Activated CD4-positive, alpha-beta T cell treated with anti-CD3 and anti-CD28 coated beads for 36 hours (primary cell): ENCODE data around the gene AP1G1. TPM values are rescaled to one million over a fixed set of nuclear protein-coding genes. Genes with fewer than 3 reads are reported as not detected.

Experiments
- ATAC-seq: fragments of 200-7000 bp; cut with Tn5 transposase; one replicate; pipeline ENCODE4 v1.10.0; 2021; ENCODE audit warnings: mild to moderate bottlenecking, moderate library complexity
- CTCF ChIA-PET: fragments of 350-600 bp; sonication (Branson Sonifier 250); formaldehyde crosslinking; loops from one replicate; lab custom pipeline; 2021; ENCODE audit warnings: antibody characterized with exemption; lab: Charles Lee
- POLR2A ChIA-PET: fragments of 350-600 bp; sonication (Branson Sonifier 250); formaldehyde crosslinking; loops from one replicate; lab custom pipeline; 2021; ENCODE audit warnings: antibody characterized with exemption, inconsistent platforms; lab: Charles Lee
- DNase-seq: peaks from one replicate; pipeline ENCODE4 v3.0.0-alpha.2; 2020
- H3K27ac Mint-ChIP-seq: one replicate; pipeline ENCODE4 v1.8.0; 2021; ENCODE audit warnings: mixed read lengths
- H3K27me3 Mint-ChIP-seq: one replicate; pipeline ENCODE4 v1.8.0; 2021; ENCODE audit warnings: mixed read lengths
- H3K36me3 Mint-ChIP-seq: one replicate; pipeline ENCODE4 v1.8.0; 2021; ENCODE audit warnings: low read depth, mixed read lengths
- H3K4me1 Mint-ChIP-seq: one replicate; pipeline ENCODE4 v1.8.0; 2021; ENCODE audit warnings: mixed read lengths
- H3K4me3 Mint-ChIP-seq: one replicate; pipeline ENCODE4 v1.8.0; 2021; ENCODE audit warnings: mild to moderate bottlenecking, moderate library complexity, mixed read lengths
- H3K9me3 Mint-ChIP-seq: one replicate; pipeline ENCODE4 v1.8.0; 2021; ENCODE audit warnings: low read depth, mixed read lengths
- intact Hi-C, 2 experiments: fragments of 100-400 bp; cut with DNase I in 1 of 2; cut with micrococcal nuclease in 1 of 2; formaldehyde crosslinking; loops; one replicate each; pipeline versions ENCODE4 v1.14.2 to v1.15.1; 2022 to 2024; cut with DNase I, micrococcal nuclease
- total RNA-seq, 2 experiments: library from RNA; stranded (reverse); gene quantifications; one replicate each; pipeline ENCODE4 v1.2.3, GENCODE V29; 2021

Gene AP1G1
- total RNA-seq, 2 experiments from 2014 or later: 65.5 to 68.8 TPM

DNA sequence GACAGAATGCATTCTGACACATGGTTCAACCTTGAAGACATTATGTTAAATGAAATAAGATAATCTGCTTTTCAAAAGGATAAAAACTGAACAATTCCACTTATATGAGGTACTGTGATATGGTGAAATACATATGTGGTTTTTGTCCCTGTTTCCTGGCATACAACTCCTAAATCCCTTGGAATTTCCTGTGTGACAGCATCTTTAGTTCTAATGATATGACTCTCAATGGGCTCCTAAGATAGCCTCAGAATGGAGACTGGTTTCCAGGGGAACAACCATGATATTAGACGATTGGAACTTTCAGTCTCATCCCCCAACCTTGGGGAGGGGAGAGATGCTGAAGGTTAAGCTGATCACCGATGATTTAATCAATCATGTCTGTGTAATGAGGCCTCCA is 46.4 kb downstream of the AP1G1 start:
- intact Hi-C loops: no loop called here
- Mint-ChIP-seq H3K9me3 (no peaks in the 10 kb centered on the region), H3K36me3 (peaks cover 32% of the 10 kb centered on the region), H3K27me3 (no peaks in the 10 kb centered on the region), H3K4me1 (peaks cover 6% of the 10 kb centered on the region), H3K4me3 (no peak overlapping the region), H3K27ac (no peak overlapping the region)
- ChIA-PET CTCF (interaction anchor here (1.2 kb wide), 1 partner anchor 199 kb away, joined by 5 read pairs; no protein-coding TSS in a partner anchor), POLR2A (no interaction called here)
- ATAC-seq (no peak), DNase-seq (no peak)

- intact Hi-C loops: no loop called here
- H3K36me3 Mint-ChIP-seq: peaks cover 40% of the 10 kb centered on the region
These were observed 47.5 kb downstream of the AP1G1 start for GRCh38 chr16:71761097-71761496.

DNA sequence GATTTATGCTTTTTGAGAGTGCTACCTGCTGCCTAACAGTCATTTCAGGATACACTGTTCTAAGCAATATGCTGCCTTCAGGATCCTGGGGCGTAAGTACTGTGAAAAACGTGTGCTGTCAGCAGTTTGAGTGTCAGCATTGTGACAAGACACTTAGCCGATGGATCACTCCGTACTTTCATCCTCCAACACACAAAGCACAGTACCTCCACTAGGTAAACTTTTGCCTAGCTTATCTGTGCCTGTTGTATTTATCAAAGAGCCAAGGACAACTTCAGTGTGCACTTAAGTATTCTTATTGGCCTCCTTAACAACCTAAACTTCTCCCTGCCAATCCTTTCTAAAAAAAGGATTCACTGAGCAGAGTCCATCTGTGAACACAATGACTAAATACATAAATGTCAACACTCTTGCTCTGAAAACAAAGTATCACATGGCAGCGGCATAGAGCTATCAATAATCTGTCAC is 50.3 kb downstream of the AP1G1 start:
- CTCF ChIA-PET: interaction anchor here (0.6 kb wide), 1 partner anchor 162 kb away, joined by 3 read pairs; no protein-coding TSS in a partner anchor
- peaks cover 15% of the 10 kb centered on the region for H3K4me1 Mint-ChIP-seq
- H3K36me3 Mint-ChIP-seq: peaks cover 50% of the 10 kb centered on the region
- ATAC-seq (no peak), DNase-seq (no peak)
- H3K27me3 Mint-ChIP-seq: no peaks in the 10 kb centered on the region
- POLR2A ChIA-PET: no interaction called here
- no peak overlapping the region for H3K4me3 Mint-ChIP-seq
- H3K27ac Mint-ChIP-seq: no peak overlapping the region
- no peaks in the 10 kb centered on the region for H3K9me3 Mint-ChIP-seq
- intact Hi-C loops: no loop called here

More at GRCh38 chr16:71761097-71761496, 47.5 kb downstream of the AP1G1 start:
- no peaks in the 10 kb centered on the region for H3K9me3 Mint-ChIP-seq
- H3K4me1 Mint-ChIP-seq: peaks cover 1% of the 10 kb centered on the region
- H3K27me3 Mint-ChIP-seq: no peaks in the 10 kb centered on the region
- POLR2A ChIA-PET: no interaction called here
- no peak overlapping the region for H3K4me3 Mint-ChIP-seq
- CTCF ChIA-PET: interaction anchor here (0.7 kb wide), 1 partner anchor 18 kb away, joined by 4 read pairs; no protein-coding TSS in a partner anchor
- H3K27ac Mint-ChIP-seq: no peak overlapping the region
- DNase-seq (no peak), ATAC-seq (no peak)

DNA sequence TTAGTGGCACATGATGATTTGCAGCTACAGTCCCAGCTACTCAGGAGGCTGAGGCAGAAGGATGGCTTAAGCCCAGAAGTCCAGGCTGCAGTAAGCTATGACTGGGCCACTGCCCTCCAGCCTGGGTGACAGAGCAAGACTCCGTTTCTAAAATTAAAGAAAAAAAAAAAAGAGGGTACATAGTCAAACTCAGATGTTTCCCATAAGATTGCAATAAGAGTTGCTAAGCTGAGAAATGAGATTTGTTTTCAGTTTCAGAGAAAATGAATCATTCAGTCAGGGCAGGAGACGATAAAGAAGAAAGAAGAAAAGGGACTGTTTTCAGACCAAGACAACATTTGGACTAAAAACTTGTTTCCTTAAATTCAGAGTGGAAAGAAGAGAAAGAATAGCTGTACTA is 54.0 kb downstream of the AP1G1 start:
- no peak overlapping the region for H3K4me3 Mint-ChIP-seq
- ATAC-seq: peak; percentile 91
- no peaks in the 10 kb centered on the region for H3K27me3 Mint-ChIP-seq
- H3K27ac Mint-ChIP-seq: peak overlapping the region; percentile 83
- intact Hi-C loops: no loop called here
- CTCF ChIA-PET: interaction anchor here (0.6 to 1.9 kb wide), 7 partner anchors 9 to 143 kb away, joined by 3 to 5 read pairs (median 3); no protein-coding TSS in a partner anchor
- peaks cover 15% of the 10 kb centered on the region for H3K4me1 Mint-ChIP-seq
- DNase-seq: peak; percentile 24
- peaks cover 49% of the 10 kb centered on the region for H3K36me3 Mint-ChIP-seq
- POLR2A ChIA-PET: interaction anchor here (0.5 to 0.6 kb wide), 2 partner anchors 45 to 78 kb away, joined by 4 read pairs; no protein-coding TSS in a partner anchor
- no peaks in the 10 kb centered on the region for H3K9me3 Mint-ChIP-seq

DNA sequence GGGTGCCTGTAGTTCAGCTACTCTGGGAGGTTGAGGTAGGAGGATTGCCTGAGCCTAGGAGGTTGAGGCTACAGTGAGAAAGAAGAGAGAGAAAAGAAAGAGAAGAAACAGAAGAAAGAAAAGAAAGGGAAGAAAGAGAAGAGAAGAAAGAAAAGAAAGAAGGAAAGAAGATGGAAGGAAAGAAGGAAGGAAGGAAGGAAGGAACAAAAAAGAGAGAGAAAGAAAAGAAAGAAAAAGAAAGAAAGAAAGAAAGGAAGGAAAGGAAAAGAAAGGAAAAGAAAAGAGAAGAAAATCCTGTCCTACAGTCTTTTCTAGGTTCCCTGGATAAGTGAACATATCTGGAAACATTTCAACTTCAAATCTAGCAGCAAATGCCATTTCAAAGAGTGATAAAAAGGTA is 54.5 kb downstream of the AP1G1 start:
- Mint-ChIP-seq H3K27ac (peak overlapping the region; percentile 55), H3K9me3 (no peaks in the 10 kb centered on the region), H3K27me3 (no peaks in the 10 kb centered on the region), H3K36me3 (peaks cover 50% of the 10 kb centered on the region), H3K4me3 (no peak overlapping the region), H3K4me1 (peaks cover 15% of the 10 kb centered on the region)
- intact Hi-C loops: no loop called here
- ChIA-PET POLR2A (interaction anchor here (0.5 kb wide), 1 partner anchor 45 kb away, joined by 4 read pairs; no protein-coding TSS in a partner anchor), CTCF (interaction anchor here (0.7 to 1.9 kb wide), 5 partner anchors 12 to 207 kb away, joined by 3 to 4 read pairs (median 3); no protein-coding TSS in a partner anchor)
- DNase-seq: no peak
- no peak for ATAC-seq

DNA sequence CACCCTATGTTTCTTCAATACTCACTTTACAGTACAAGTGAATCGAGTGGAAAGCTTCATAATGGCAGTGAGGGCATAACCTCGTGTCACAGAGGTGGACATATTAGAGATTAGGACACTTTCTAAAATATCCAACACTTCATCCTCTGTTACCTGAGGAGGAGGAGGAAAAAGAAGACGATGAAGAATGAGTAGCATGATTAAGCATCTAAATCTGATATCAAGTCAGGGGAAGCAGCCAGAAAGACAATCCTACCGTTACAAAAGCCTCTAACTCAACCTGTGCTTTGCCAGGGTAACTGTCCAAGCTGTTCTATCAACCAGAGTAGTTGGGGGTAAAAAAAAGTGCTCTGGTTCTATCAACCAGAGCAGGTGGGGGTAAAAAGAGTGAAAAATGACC is 60.4 kb downstream of the AP1G1 start:
- Mint-ChIP-seq H3K36me3 (peaks cover 36% of the 10 kb centered on the region), H3K27me3 (no peaks in the 10 kb centered on the region), H3K4me3 (no peak overlapping the region), H3K4me1 (peaks cover 6% of the 10 kb centered on the region), H3K9me3 (no peaks in the 10 kb centered on the region), H3K27ac (peak overlapping the region; percentile 17)
- no peak for DNase-seq
- ChIA-PET POLR2A (no interaction called here), CTCF (interaction anchor here (0.7 kb wide), 1 partner anchor 81 kb away, joined by 3 read pairs; no protein-coding TSS in a partner anchor)
- intact Hi-C loops: loop anchor here in 1 of 2 experiments (10.0 kb wide), 1 partner anchor 183 kb away; no protein-coding TSS in a partner anchor
- no peak for ATAC-seq

GRCh38 chr16:71746442-71747046 is 62.1 kb downstream of the AP1G1 start:
- DNase-seq (peak; percentile 35), ATAC-seq (peak; percentile 71)
- H3K27ac Mint-ChIP-seq: peak overlapping the region; percentile 8
- ChIA-PET CTCF (no interaction called here), POLR2A (no interaction called here)
- H3K27me3 Mint-ChIP-seq: no peaks in the 10 kb centered on the region
- H3K4me1 Mint-ChIP-seq: peaks cover 6% of the 10 kb centered on the region
- no peaks in the 10 kb centered on the region for H3K9me3 Mint-ChIP-seq
- no peak overlapping the region for H3K4me3 Mint-ChIP-seq
- intact Hi-C loops: loop anchor here (1.0 to 10.0 kb wide), 3 partner anchors 181 to 214 kb away; no protein-coding TSS in a partner anchor
- peaks cover 34% of the 10 kb centered on the region for H3K36me3 Mint-ChIP-seq

DNA sequence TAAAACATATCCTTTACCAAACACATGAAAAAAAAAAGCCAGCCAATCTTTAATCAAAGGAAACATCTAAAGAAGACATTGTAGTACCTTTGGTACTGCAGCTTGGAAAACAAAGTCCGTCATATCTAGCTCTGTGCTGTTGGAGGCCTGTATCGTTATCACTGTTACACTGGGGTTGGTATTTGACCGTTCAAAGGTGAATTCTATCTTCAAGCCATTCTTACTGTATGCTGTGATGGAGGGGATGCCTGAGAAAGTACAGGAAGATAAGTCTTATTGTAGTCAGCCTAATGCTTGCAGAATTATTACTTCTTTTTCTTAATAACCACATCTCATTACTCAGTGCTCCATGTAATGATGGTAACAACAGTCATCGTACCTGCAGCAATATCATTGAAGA is 69.8 kb downstream of the AP1G1 start:
- intact Hi-C loops: no loop called here
- DNase-seq (no peak), ATAC-seq (no peak)
- H3K27me3 Mint-ChIP-seq: no peaks in the 10 kb centered on the region
- H3K27ac Mint-ChIP-seq: no peak overlapping the region
- no peak overlapping the region for H3K4me3 Mint-ChIP-seq
- no peaks in the 10 kb centered on the region for H3K4me1 Mint-ChIP-seq
- ChIA-PET CTCF (interaction anchor here (0.6 kb wide), 1 partner anchor 160 kb away, joined by 3 read pairs; no protein-coding TSS in a partner anchor), POLR2A (no interaction called here)
- no peaks in the 10 kb centered on the region for H3K9me3 Mint-ChIP-seq
- peaks cover 42% of the 10 kb centered on the region for H3K36me3 Mint-ChIP-seq

GRCh38 chr16:71737501-71737900 is 71.1 kb downstream of the AP1G1 start:
- Mint-ChIP-seq H3K4me3 (no peak overlapping the region), H3K4me1 (no peaks in the 10 kb centered on the region), H3K9me3 (no peaks in the 10 kb centered on the region), H3K27me3 (no peaks in the 10 kb centered on the region), H3K27ac (no peak overlapping the region), H3K36me3 (peaks cover 49% of the 10 kb centered on the region)
- ATAC-seq (no peak), DNase-seq (no peak)
- intact Hi-C loops: no loop called here
- POLR2A ChIA-PET: no interaction called here
- CTCF ChIA-PET: no interaction called here

DNA sequence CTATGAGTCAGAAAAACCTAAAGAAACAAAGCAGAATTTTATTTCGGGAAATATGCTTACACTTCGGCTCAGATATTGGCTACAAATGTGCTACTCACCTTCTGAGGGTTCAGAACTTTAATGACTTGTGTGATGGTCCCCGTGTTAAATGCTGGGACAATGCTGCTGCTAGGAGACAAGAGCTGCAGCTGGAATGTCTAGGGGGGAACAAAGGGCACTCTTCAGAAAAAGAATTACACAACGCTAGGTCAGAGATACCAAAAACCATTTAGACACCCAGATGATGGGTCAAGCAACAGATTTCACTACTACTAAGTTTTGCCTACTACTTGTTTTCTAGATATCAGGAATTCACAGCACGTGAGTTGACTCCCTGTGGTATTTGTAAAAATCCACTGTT is 74.1 kb downstream of the AP1G1 start:
- H3K36me3 Mint-ChIP-seq: peaks cover 50% of the 10 kb centered on the region
- intact Hi-C loops: no loop called here
- no peak for DNase-seq
- H3K4me3 Mint-ChIP-seq: no peak overlapping the region
- no peak for ATAC-seq
- CTCF ChIA-PET: interaction anchor here (0.6 to 1.2 kb wide), 2 partner anchors 162 to 227 kb away, joined by 3 to 4 read pairs; no protein-coding TSS in a partner anchor
- H3K9me3 Mint-ChIP-seq: no peaks in the 10 kb centered on the region
- POLR2A ChIA-PET: no interaction called here
- H3K27me3 Mint-ChIP-seq: no peaks in the 10 kb centered on the region
- H3K4me1 Mint-ChIP-seq: peaks cover 1% of the 10 kb centered on the region
- H3K27ac Mint-ChIP-seq: no peak overlapping the region

GRCh38 chr16:71732587-71732986 is 76.0 kb downstream of the AP1G1 start:
- H3K4me1 Mint-ChIP-seq: peaks cover 2% of the 10 kb centered on the region
- intact Hi-C loops: no loop called here
- no peak overlapping the region for H3K4me3 Mint-ChIP-seq
- no peaks in the 10 kb centered on the region for H3K9me3 Mint-ChIP-seq
- H3K27me3 Mint-ChIP-seq: no peaks in the 10 kb centered on the region
- H3K27ac Mint-ChIP-seq: no peak overlapping the region
- DNase-seq (no peak), ATAC-seq (no peak)
- H3K36me3 Mint-ChIP-seq: peaks cover 37% of the 10 kb centered on the region
- ChIA-PET POLR2A (no interaction called here), CTCF (interaction anchor here (0.9 to 1.1 kb wide), 3 partner anchors 10 to 52 kb away, joined by 3 to 5 read pairs (median 3); no protein-coding TSS in a partner anchor)
